NCI-H774 (cell line): ENCODE data around the gene SP110.
"Not testable (repeated sequence)": the region's sequence is repeated elsewhere in the genome, so short reads cannot be mapped to it uniquely, and the experiment has no call there.

Experiments
- DNase-seq: peaks from one replicate; lab custom pipeline; 2025; lab: John Stamatoyannopoulos, UW

The SP110 gene

GRCh38 chr2:230127195-230127594, 92.6 kb downstream of the SP110 start:
- DNase-seq: no peak

- no peak for DNase-seq
These were observed 94.9 kb downstream of the SP110 start for GRCh38 chr2:230124757-230125431.

- no peak for DNase-seq
These were observed 95.5 kb downstream of the SP110 start for GRCh38 chr2:230124235-230124634.

GRCh38 chr2:230120376-230120775, 99.4 kb downstream of the SP110 start:
- DNase-seq: not testable (repeated sequence)

GRCh38 chr2:230119827-230120226, 100.0 kb downstream of the SP110 start:
- not testable (repeated sequence) for DNase-seq
